IMR-90 (cell line): ENCODE data around the gene MMP24. TPM values are rescaled to one million over a fixed set of nuclear protein-coding genes. Genes with fewer than 3 reads are reported as not detected.
A peak's percentile ranks its signal among the peaks of the same experiment; 100 is the strongest.

Experiments used
- ATAC-seq: fragments of 200-7000 bp; cut with Tn5 transposase; 2 replicates; pipeline ENCODE4 v1.9.1; 2020; ENCODE audit warnings: low read depth, mild to moderate bottlenecking, moderate library complexity
- BruUV-seq: library from RNA; stranded (reverse); fragments of 400-500 nt; replicated peaks from 2 replicates; lab custom pipeline; 2021; lab: Mats Ljungman, UMichigan
- CTCF ChIA-PET: fragments of 300-600 bp; formaldehyde crosslinking; extraction: SDS; loops from one replicate; lab custom pipeline; 2021; ENCODE audit warnings: antibody characterized with exemption; lab: Yijun Ruan, JAX
- POLR2A ChIA-PET: fragments of 300-600 bp; sonication (Branson Sonifier 250); formaldehyde crosslinking; loops from one replicate; lab custom pipeline; 2022; ENCODE audit warnings: antibody characterized with exemption; ENCODE audit not compliant: unreplicated experiment; lab: Charles Lee
- DNase-seq: peaks from one replicate; pipeline ENCODE4 v3.0.0; 2013
- H2AFZ ChIP-seq: replicated peaks from 2 replicates; pipeline ENCODE3; 2013; ENCODE audit warnings: low read length, mild to moderate bottlenecking; ENCODE audit not compliant: poor library complexity
- H2AK5ac ChIP-seq: 2 replicates; pipeline ENCODE4 v1.6.1; 2013; ENCODE audit warnings: low read depth, low read length, inconsistent platforms
- H2AK9ac ChIP-seq: replicated peaks from 2 replicates; pipeline ENCODE3; 2013; ENCODE audit warnings: mild to moderate bottlenecking, low read depth, low read length, moderate library complexity; ENCODE audit not compliant: poor library complexity
- H2BK120ac ChIP-seq: 2 replicates; pipeline ENCODE4 v1.6.1; 2013; ENCODE audit warnings: low read depth, low read length, inconsistent platforms
- H2BK15ac ChIP-seq: 3 replicates; pipeline ENCODE4 v1.6.1; 2013; ENCODE audit warnings: low read depth, low read length, inconsistent platforms
- H2BK20ac ChIP-seq: 2 replicates; pipeline ENCODE4 v1.6.1; 2013; ENCODE audit warnings: low read depth, mild to moderate bottlenecking, inconsistent platforms, low read length, moderate library complexity
- H2BK5ac ChIP-seq: 2 replicates; pipeline ENCODE4 v1.6.1; 2013; ENCODE audit warnings: mild to moderate bottlenecking, low read depth, low read length, inconsistent platforms; ENCODE audit not compliant: poor library complexity, severe bottlenecking
- H3K14ac ChIP-seq: replicated peaks from 2 replicates; pipeline ENCODE4 v1.6.1; 2013; ENCODE audit warnings: low read depth, low read length, inconsistent platforms
- H3K18ac ChIP-seq: 2 replicates; pipeline ENCODE4 v1.6.1; 2013; ENCODE audit warnings: low read depth, low read length, control low read depth
- H3K23ac ChIP-seq: 2 replicates; pipeline ENCODE4 v1.6.1; 2013; ENCODE audit warnings: low read depth, low read length, inconsistent platforms
- H3K27ac ChIP-seq: 2 replicates; pipeline ENCODE4 v1.5.1; 2013; ENCODE audit warnings: mild to moderate bottlenecking, control low read depth, low read length; ENCODE audit not compliant: insufficient read depth
- H3K27me3 ChIP-seq: 2 replicates; pipeline ENCODE4 v1.6.1; 2013; ENCODE audit warnings: low read length; ENCODE audit not compliant: control insufficient read depth, insufficient read depth
- H3K36me3 ChIP-seq: 2 replicates; pipeline ENCODE4 v1.6.1; 2013; ENCODE audit warnings: low read length, mixed read lengths; ENCODE audit not compliant: control insufficient read depth, insufficient read depth
- H3K4ac ChIP-seq: 2 replicates; pipeline ENCODE4 v1.6.1; 2013; ENCODE audit warnings: low read depth, low read length, inconsistent platforms
- H3K4me1 ChIP-seq: 2 replicates; pipeline ENCODE4 v1.6.1; 2013; ENCODE audit warnings: low read length, mixed read lengths; ENCODE audit not compliant: control insufficient read depth, insufficient read depth
- H3K4me2 ChIP-seq: 2 replicates; pipeline ENCODE4 v1.6.1; 2013; ENCODE audit warnings: low read depth, mild to moderate bottlenecking, control low read depth, low read length, moderate library complexity
- H3K4me3 ChIP-seq: 2 replicates; pipeline ENCODE4 v1.5.1; 2013; ENCODE audit warnings: low read depth, mild to moderate bottlenecking, control low read depth, low read length, moderate library complexity; ENCODE audit not compliant: insufficient read depth
- H3K56ac ChIP-seq: 2 replicates; pipeline ENCODE4 v1.6.1; 2013; ENCODE audit warnings: low read length, inconsistent platforms; ENCODE audit not compliant: insufficient read depth; ENCODE audit errors: extremely low read depth
- H3K79me1 ChIP-seq, 2 experiments: 2 replicates each; pipeline ENCODE4 v1.6.1; 2013; ENCODE audit warnings: low read length in 2 of 2, inconsistent platforms in 1 of 2, low read depth in 1 of 2
- H3K9ac ChIP-seq: 2 replicates; pipeline ENCODE4 v1.6.1; 2013; ENCODE audit warnings: low read depth, low read length, control low read depth
- H3K9me1 ChIP-seq: 2 replicates; pipeline ENCODE4 v1.6.1; 2013; ENCODE audit warnings: low read length, inconsistent platforms; ENCODE audit not compliant: insufficient read depth
- H3K9me3 ChIP-seq: 2 replicates; pipeline ENCODE4 v1.6.1; 2013; ENCODE audit warnings: low read length; ENCODE audit not compliant: control insufficient read depth, insufficient read depth
- H4K20me1 ChIP-seq: 2 replicates; pipeline ENCODE4 v1.6.1; 2013; ENCODE audit warnings: low read length, inconsistent platforms; ENCODE audit not compliant: insufficient read depth
- H4K5ac ChIP-seq: 2 replicates; pipeline ENCODE4 v1.6.1; 2013; ENCODE audit warnings: mild to moderate bottlenecking, low read depth, low read length, control low read depth
- H4K8ac ChIP-seq, 2 experiments: 2 replicates each; pipeline ENCODE4 v1.6.1; 2013; ENCODE audit warnings: low read depth in 2 of 2, low read length in 2 of 2, control low read depth in 1 of 2, inconsistent platforms in 1 of 2
- H4K91ac ChIP-seq: 2 replicates; pipeline ENCODE4 v1.6.1; 2013; ENCODE audit warnings: low read depth, low read length, inconsistent platforms; ENCODE audit not compliant: insufficient read depth
- CTCF ChIP-seq: conservative IDR thresholded peaks from 2 replicates; pipeline ENCODE4 v1.5.1; 2012; ENCODE audit warnings: mild to moderate bottlenecking, low read depth, low read length, improper control_type of control experiment
- MXI1 ChIP-seq: IDR thresholded peaks from 2 replicates; pipeline ENCODE4 v1.6.1; 2012; ENCODE audit warnings: low read depth, mild to moderate bottlenecking, low read length, moderate library complexity, borderline replicate concordance
- POLR2A ChIP-seq: IDR thresholded peaks from 2 replicates; pipeline ENCODE4 v1.6.1; 2012; ENCODE audit warnings: mild to moderate bottlenecking, low read depth, low read length
- RAD21 ChIP-seq: IDR thresholded peaks from 2 replicates; pipeline ENCODE4 v1.6.1; 2012; ENCODE audit warnings: low read length, improper control_type of control experiment
- SMC3 ChIP-seq: fragments of 150-350 bp; IDR thresholded peaks from 2 replicates; pipeline ENCODE4 v1.6.1; 2016; ENCODE audit warnings: low read depth, mild to moderate bottlenecking, antibody characterized with exemption, low read length, moderate library complexity
- WGBS, 2 experiments: methylation state at CpG; one replicate each; pipeline versions ENCODE4 v1.1.5 to v1.1.7; 2013; ENCODE audit warnings: missing lambda C conversion rate in 2 of 2; ENCODE audit not compliant: insufficient read length in 1 of 2; ENCODE audit errors: extremely low coverage in 2 of 2; 5-methylcytosine and 5-hydroxymethylcytosine counted together
- dilution Hi-C: fragments of 300-500 bp; cut with HindIII; formaldehyde crosslinking; loops from one replicate; pipeline ENCODE4 v1.14.3; 2018; ENCODE audit warnings: low sequenced_read_pairs; ENCODE audit not compliant: unreplicated experiment
- in situ Hi-C: fragments of 300-500 bp; cut with MboI; formaldehyde crosslinking; loops from 3 replicates; pipeline ENCODE4 v1.14.3; 2019; ENCODE audit warnings: low sequenced_read_pairs, inconsistent platforms, mixed read lengths
- intact Hi-C: fragments of 100-400 bp; cut with micrococcal nuclease; formaldehyde crosslinking; loops from 2 replicates; pipeline ENCODE4 v1.10.0; 2022
- polyA plus RNA-seq, 3 experiments: library from polyadenylated mRNA; depleted of rRNA; stranded (reverse); fragments of >200 nt; gene quantifications; 2 replicates each; pipeline ENCODE4 v1.2.3, GENCODE V29; 2012; ENCODE audit warnings: low replicate concordance in 1 of 3
- total RNA-seq: library from RNA; depleted of rRNA; stranded (reverse); fragments of >200 nt; gene quantifications from 2 replicates; pipeline ENCODE4 v1.2.3, GENCODE V29; 2012
- TF ChIP-seq, protein P1 (sequence below): fragments of 150-350 bp; IDR thresholded peaks from 2 replicates; pipeline ENCODE4 v1.6.1; 2017; ENCODE audit warnings: mild to moderate bottlenecking, antibody characterized with exemption, low read length, low read depth

The MMP24 gene
- total and polyA plus RNA-seq, 2 of the 4 experiments (the other 2 are of a cell fraction), result 0.36 to 0.79 TPM

- Histone ChIP-seq H4K5ac (peak within 1 kb of the TSS; percentile 68), H4K20me1 (no peaks in the 10 kb centered on the region; the same call in none of the 2 replicates), H4K8ac (peak within 1 kb of the TSS; percentile 92 to 93), H3K4me3 (peak within 1 kb of the TSS; percentile 62), H2BK20ac (no peak within 1 kb of the TSS), H3K9me3 (no peaks in the 10 kb centered on the region), H2BK15ac (0 out of 3 replicates have a peak within 1 kb of the TSS, but pooled peaks have one; percentile 15), H3K4me2 (peak within 1 kb of the TSS; percentile 95), H3K36me3 (peaks cover 51% of the 10 kb centered on the region), H4K91ac (peak within 1 kb of the TSS; percentile 81), H3K56ac (peak within 1 kb of the TSS; percentile 86), H3K27me3 (no peaks in the 10 kb centered on the region), H3K79me1 (peaks cover 30 to 80% of the 10 kb centered on the region in 2 experiments), H3K4me1 (peaks cover 6% of the 10 kb centered on the region), H3K14ac (peak within 1 kb of the TSS; percentile 96), H2BK5ac (peak within 1 kb of the TSS; percentile 83), H3K9ac (peak within 1 kb of the TSS; percentile 99), H3K18ac (peak within 1 kb of the TSS; percentile 5), H2BK120ac (peak within 1 kb of the TSS; percentile 47), H3K4ac (peak within 1 kb of the TSS; percentile 91), H3K27ac (peak within 1 kb of the TSS; percentile 97), H3K9me1 (0 out of 2 replicates have a peak, but pooled peaks cover 6% of the 10 kb centered on the region), H2AK9ac (peak within 1 kb of the TSS; percentile 92), H2AFZ (peak within 1 kb of the TSS; percentile 85), H3K23ac (peak within 1 kb of the TSS; percentile 74), H2AK5ac (peak within 1 kb of the TSS; percentile 90)
- no TSS peak for BruUV-seq
- in situ Hi-C loops, result no loop called here
- CTCF ChIA-PET, result interaction anchor here (0.7 to 1.2 kb wide), 2 partner anchors 162 to 170 kb away, joined by 3 to 4 read pairs; no protein-coding TSS in a partner anchor
- WGBS, 2 experiments, result 0% methylated on average over 39 of the region's 76 CpGs; no CpG with 5 or more reads in 1 of the 2 experiments
- POLR2A ChIA-PET, result interaction anchor here (0.6 to 1.1 kb wide), 4 partner anchors 28 to 177 kb away, joined by 3 to 7 read pairs (median 4); no protein-coding TSS in a partner anchor
- peak; percentile 94 for ATAC-seq
- dilution Hi-C loops, result no loop called here
- peak; percentile 82 for DNase-seq
- TF ChIP-seq CTCF (peak; percentile 34; the same call in 1 of the 2 replicates), POLR2A (peak; percentile 91), RAD21 (peak; percentile 37), SMC3 (0 out of 2 replicates have a peak, but pooled peaks have one; percentile 12), MXI1 (0 out of 2 replicates have a peak, but pooled peaks have one; percentile 6)
- TF ChIP-seq, protein P1, sequence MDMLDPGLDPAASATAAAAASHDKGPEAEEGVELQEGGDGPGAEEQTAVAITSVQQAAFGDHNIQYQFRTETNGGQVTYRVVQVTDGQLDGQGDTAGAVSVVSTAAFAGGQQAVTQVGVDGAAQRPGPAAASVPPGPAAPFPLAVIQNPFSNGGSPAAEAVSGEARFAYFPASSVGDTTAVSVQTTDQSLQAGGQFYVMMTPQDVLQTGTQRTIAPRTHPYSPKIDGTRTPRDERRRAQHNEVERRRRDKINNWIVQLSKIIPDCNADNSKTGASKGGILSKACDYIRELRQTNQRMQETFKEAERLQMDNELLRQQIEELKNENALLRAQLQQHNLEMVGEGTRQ, result no peak
- intact Hi-C loops, result loop anchor here (10.0 kb wide), 2 partner anchors 157 to 403 kb away; partner anchors contain the start of genes ACSS2, GDF5 and GGT7
Observed at GRCh38 chr20:35277531-35278395, 51.3 kb downstream of the MMP24 start, which contains the start of gene MMP24OS. TSS of gene MMP24OS (minus strand) at chr20:35278122. CDS start at chr20:35277929, 193 bp downstream.
